Measurements from ENCODE around the gene SDK1.
"Not testable (repeated sequence)": the region's sequence is repeated elsewhere in the genome, so short reads cannot be mapped to it uniquely, and the experiment has no call there.

SDK1 gene

DNA sequence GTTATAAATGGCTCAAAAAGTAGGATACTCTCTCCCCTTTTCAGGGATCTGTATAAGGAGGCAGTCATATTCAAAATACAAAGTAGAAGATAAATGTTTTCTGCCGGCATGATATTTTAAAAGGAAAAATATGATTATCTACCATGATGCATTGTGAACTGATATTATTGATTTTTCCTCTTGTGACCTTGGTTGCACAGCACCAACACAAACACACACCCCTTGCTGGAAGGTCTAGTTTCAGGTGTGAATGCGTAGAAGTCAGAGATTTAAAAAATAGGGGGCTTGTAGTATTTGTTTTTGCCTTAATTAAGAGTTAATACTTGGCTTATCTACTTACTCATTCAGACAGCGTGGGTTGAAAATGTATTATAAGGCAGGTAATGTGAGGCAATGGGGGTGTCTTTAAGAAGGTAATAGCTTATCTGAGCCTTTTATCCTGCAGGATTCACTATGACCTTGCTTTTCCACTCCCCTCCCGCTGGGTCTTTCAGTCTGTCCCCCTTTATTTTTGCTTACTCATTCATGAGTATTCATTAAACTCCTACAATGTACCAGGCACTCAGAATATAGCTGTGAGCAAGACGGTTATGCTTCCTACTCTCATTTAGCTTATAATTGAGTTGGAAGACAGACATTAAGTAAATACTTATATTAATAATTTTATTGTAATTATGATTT lies 390.6 kb downstream of the SDK1 start:
- TF ChIP-seq, protein P1, sequence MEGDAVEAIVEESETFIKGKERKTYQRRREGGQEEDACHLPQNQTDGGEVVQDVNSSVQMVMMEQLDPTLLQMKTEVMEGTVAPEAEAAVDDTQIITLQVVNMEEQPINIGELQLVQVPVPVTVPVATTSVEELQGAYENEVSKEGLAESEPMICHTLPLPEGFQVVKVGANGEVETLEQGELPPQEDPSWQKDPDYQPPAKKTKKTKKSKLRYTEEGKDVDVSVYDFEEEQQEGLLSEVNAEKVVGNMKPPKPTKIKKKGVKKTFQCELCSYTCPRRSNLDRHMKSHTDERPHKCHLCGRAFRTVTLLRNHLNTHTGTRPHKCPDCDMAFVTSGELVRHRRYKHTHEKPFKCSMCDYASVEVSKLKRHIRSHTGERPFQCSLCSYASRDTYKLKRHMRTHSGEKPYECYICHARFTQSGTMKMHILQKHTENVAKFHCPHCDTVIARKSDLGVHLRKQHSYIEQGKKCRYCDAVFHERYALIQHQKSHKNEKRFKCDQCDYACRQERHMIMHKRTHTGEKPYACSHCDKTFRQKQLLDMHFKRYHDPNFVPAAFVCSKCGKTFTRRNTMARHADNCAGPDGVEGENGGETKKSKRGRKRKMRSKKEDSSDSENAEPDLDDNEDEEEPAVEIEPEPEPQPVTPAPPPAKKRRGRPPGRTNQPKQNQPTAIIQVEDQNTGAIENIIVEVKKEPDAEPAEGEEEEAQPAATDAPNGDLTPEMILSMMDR (IDR thresholded peaks at IDR 0.05; ENCODE audit: low read depth, low read length) = no peak
- in situ Hi-C loops (cut with HindIII; ENCODE audit: low sequenced_read_pairs) = no loop called here
- no peak overlapping the region for H3K4me3 ChIP-seq (ENCODE audit: low read depth, low read length)
- DNase-seq (ENCODE audit: low read depth, low spot score) = no peak

DNA sequence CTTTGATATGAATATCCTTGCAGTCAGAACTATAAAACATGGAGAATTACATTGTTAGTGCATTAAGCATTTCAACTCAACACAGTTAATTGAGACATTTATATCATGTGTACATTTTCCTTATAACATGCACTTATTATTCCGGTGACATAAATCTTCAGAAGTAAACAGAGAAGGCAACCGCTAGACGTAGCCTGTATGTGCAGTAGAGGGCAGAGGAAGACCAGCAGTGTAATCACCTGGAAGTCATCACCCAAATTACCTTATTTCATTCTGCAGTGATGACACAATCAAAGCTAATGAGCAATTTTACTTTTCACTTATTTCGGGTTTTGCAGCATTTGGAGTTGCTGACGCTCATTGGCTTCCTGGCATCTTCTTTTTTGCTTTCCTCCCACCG lies 394.6 kb downstream of the SDK1 start:
- in situ Hi-C loops (cut with HindIII; ENCODE audit: low sequenced_read_pairs) = no loop called here
- DNase-seq (ENCODE audit: low read depth, low spot score) = no peak
- H3K4me3 ChIP-seq (ENCODE audit: low read depth, low read length) = no peak overlapping the region
- TF ChIP-seq, protein P1 (IDR thresholded peaks at IDR 0.05; ENCODE audit: low read depth, low read length) = no peak

DNA sequence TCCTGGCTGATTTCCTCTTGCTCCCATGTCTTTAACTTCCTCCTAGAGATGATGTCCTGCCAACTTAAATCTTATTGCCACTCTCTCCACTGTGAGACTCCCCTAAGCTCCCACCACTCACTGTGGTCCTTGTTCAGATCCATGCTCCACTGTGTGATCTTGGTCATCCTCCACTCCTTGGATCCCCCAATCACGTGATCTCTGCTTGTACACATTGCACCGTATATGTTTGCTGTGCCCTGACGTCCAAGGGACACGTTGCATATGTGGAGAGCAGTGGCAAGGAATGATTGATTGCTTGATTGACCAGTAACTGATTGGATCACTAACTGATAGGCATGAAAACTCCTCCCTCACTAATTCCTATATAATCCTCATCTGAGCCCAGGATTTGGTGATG lies 395.1 kb downstream of the SDK1 start:
- DNase-seq (ENCODE audit: low read depth, low spot score) = no peak
- TF ChIP-seq, protein P1 (IDR thresholded peaks at IDR 0.05; ENCODE audit: low read depth, low read length) = no peak
- in situ Hi-C loops (cut with HindIII; ENCODE audit: low sequenced_read_pairs) = no loop called here
- H3K4me3 ChIP-seq (ENCODE audit: low read depth, low read length) = no peak overlapping the region

DNA sequence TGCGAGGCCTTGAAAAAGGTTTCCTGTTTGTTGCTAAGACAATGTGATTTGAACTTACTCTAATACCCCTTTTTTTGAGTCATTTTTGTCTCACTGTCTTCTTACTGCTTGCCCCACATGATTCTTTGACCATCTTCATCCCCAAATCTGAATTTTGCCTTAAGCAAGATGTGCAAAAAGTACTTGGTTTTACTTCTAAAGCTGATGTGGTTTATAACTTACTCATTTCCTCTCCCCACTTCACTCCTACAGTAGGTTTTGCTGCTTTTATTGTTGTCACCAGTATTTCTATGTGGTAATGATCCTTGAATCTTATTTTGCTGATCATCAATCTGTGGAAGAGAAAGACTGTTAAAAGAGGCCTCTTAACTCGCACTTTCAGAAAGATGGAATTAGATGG lies 396.4 kb downstream of the SDK1 start:
- no peak for DNase-seq (ENCODE audit: low read depth, low spot score)
- in situ Hi-C loops (cut with HindIII; ENCODE audit: low sequenced_read_pairs) = no loop called here
- TF ChIP-seq, protein P1 (IDR thresholded peaks at IDR 0.05; ENCODE audit: low read depth, low read length) = no peak
- H3K4me3 ChIP-seq (ENCODE audit: low read depth, low read length) = no peak overlapping the region

DNA sequence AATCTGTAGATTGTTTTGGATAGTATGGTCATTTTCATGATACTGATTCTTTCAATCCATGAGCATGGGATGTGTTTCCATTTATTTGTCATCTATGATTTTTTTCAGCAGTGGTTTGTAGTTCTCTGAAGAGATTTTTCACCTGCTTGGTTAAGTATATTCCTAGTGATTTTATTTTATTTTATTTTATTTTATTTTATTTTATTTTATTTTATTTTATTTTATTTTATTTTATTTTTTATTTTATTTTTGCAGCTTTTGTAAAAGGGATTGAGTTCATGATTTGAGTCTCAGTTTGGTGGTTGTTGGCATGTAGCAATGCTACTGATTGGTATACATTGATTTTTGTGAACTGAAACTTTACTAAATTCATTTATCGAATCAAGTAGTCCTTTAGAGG lies 404.2 kb downstream of the SDK1 start:
- TF ChIP-seq, protein P1 (IDR thresholded peaks at IDR 0.05; ENCODE audit: low read depth, low read length) = no peak
- no peak overlapping the region for H3K4me3 ChIP-seq (ENCODE audit: low read depth, low read length)
- no peak for DNase-seq (ENCODE audit: low read depth, low spot score)
- in situ Hi-C loops (cut with HindIII; ENCODE audit: low sequenced_read_pairs) = no loop called here

DNA sequence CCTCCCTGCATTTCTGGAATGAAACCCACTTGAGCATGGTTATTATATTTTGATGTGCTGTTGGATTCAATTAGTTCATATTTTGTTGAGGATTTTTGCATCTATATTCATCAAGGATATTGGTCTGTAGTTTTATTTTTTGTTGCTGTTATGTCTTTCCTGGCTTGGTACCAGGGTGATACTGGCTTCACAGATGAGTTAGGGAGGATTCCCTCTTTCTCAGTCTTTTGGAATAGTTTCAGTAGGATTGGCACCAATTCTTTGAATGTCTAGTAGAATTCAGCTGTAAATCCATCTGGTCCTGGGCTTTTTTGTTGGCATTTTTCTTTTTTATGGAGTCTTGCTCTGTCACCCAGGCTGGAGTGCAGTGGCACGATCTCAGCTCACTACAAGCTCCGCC lies 405.0 kb downstream of the SDK1 start:
- DNase-seq (ENCODE audit: low read depth, low spot score); H3K4me3 ChIP-seq (ENCODE audit: low read depth, low read length); in situ Hi-C loops (cut with HindIII; ENCODE audit: low sequenced_read_pairs): not testable (repeated sequence)

DNA sequence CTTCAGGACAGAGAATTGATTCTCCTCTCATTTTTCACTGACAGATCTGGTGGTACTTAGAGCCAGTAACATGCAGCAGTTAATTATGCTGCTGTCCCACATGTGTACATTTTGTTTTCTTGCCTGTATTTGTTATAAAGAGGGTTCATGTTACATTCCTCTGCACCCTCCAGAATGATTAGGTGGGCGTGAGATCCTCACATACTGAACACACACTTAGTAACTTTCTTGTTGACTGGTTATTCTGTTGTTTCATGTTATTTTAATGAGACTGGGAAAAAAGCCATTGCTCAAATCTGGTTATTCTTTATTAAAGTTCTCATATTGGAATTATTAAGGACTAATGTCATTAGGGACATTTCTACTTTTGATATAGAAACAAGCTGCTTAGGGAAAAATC lies 409.1 kb downstream of the SDK1 start:
- DNase-seq (ENCODE audit: low read depth, low spot score) = no peak
- TF ChIP-seq, protein P1 (IDR thresholded peaks at IDR 0.05; ENCODE audit: low read depth, low read length) = no peak
- no peak overlapping the region for H3K4me3 ChIP-seq (ENCODE audit: low read depth, low read length)
- in situ Hi-C loops (cut with HindIII; ENCODE audit: low sequenced_read_pairs) = no loop called here

Measured in astrocyte of the spinal cord (primary cell).